ENCODE results near the gene GNG7. TPM values are rescaled to one million over a fixed set of nuclear protein-coding genes. Genes with fewer than 3 reads are reported as not detected.

The GNG7 gene
- polyA plus RNA-seq, 1 of the 3 experiments (the other 2 are of a cell fraction): 2.2 TPM

- TF ChIP-seq MXI1 (IDR thresholded peaks at IDR 0.05; ENCODE audit: low read depth, low read length) (no peak), RXRA (IDR thresholded peaks at IDR 0.05; ENCODE audit: borderline replicate concordance, low read depth) (no peak), FOSL2 (IDR thresholded peaks at IDR 0.05; ENCODE audit: borderline replicate concordance, low read depth) (no peak), USF2 (IDR thresholded peaks at IDR 0.05; ENCODE audit: borderline replicate concordance, low read depth, low read length) (no peak), MAX (IDR thresholded peaks at IDR 0.05; ENCODE audit: low read depth) (no peak), EP300 (IDR thresholded peaks at IDR 0.05; ENCODE audit: borderline replicate concordance in 1 of 2, low read depth in 1 of 2, low read length in 1 of 2) (no peak), SIN3A (IDR thresholded peaks at IDR 0.05; ENCODE audit: borderline replicate concordance, low read depth, low read length) (no peak), YY1 (IDR thresholded peaks at IDR 0.05; ENCODE audit: low read depth) (no peak), JUND (IDR thresholded peaks at IDR 0.05) (no peak), GABPA (IDR thresholded peaks at IDR 0.05; ENCODE audit: low read depth) (no peak), POLR2AphosphoS5 (IDR thresholded peaks at IDR 0.05; ENCODE audit: low read depth, low read length) (no peak), FOXJ3 (CRISPR knock-in tag; IDR thresholded peaks at IDR 0.05) (no peak), PBX3 (IDR thresholded peaks at IDR 0.05) (no peak), GATA2 (CRISPR knock-in tag; IDR thresholded peaks at IDR 0.05) (no peak), TEAD4 (IDR thresholded peaks at IDR 0.05; ENCODE audit: borderline replicate concordance, insufficient read depth) (no peak), CTCF (IDR thresholded peaks at IDR 0.05) (no peak)
- ChIA-PET CTCF (interaction anchor here (3.7 to 14.2 kb wide), 2 partner anchors 12 to 137 kb away, joined by 35 to 309 read pairs; partner anchors contain the start of gene GADD45B), POLR2A (interaction anchor here (1.0 kb wide), 1 partner anchor 132 kb away, joined by 5 read pairs; the partner anchor contains the start of gene GADD45B)
- Histone ChIP-seq H3K36me3 (replicated peaks in 1 of 2; ENCODE audit: control insufficient read depth in 1 of 2, insufficient read depth in 2 of 2, low read length in 1 of 2) (no peaks in the 10 kb centered on the region), H3K27me3 (ENCODE audit: insufficient read depth) (no peaks in the 10 kb centered on the region), H3K4me2 (no peak overlapping the region), H2AFZ (ENCODE audit: low read depth) (no peak overlapping the region), H3K9me2 (no peaks in the 10 kb centered on the region), H3K79me2 (ENCODE audit: insufficient read depth) (no peaks in the 10 kb centered on the region), H3K9me3 (no peaks in the 10 kb centered on the region), H4K20me1 (ENCODE audit: insufficient read depth) (no peaks in the 10 kb centered on the region), H3F3A (replicated peaks; ENCODE audit: insufficient read depth) (peaks cover 10% of the 10 kb centered on the region), H3K4me1 (ENCODE audit: control insufficient read depth in 1 of 2, insufficient read depth in 2 of 2, low read depth in 1 of 2, low read length in 1 of 2) (peaks cover 0 to 2% of the 10 kb centered on the region in 2 experiments; a peak in 1 of 4 replicates), H3K4me3 (ENCODE audit: low read depth in 2 of 2, low read length in 1 of 2) (no peak overlapping the region), H3K9ac (no peak overlapping the region), H3K27ac (ENCODE audit: low read depth in 2 of 2, low read length in 1 of 2) (no peak overlapping the region)
- DNase-seq: no peak
- 71% methylated on average over 3 of the region's 7 CpGs for WGBS (ENCODE audit: low lambda C conversion rate)
These were observed 93.9 kb downstream of the GNG7 start for GRCh38 chr19:2608602-2608922.
